ENCODE measurements around the gene PPP1R14C.
"Not testable (repeated sequence)": the region's sequence is repeated elsewhere in the genome, so short reads cannot be mapped to it uniquely, and the experiment has no call there.

Gene PPP1R14C

DNA sequence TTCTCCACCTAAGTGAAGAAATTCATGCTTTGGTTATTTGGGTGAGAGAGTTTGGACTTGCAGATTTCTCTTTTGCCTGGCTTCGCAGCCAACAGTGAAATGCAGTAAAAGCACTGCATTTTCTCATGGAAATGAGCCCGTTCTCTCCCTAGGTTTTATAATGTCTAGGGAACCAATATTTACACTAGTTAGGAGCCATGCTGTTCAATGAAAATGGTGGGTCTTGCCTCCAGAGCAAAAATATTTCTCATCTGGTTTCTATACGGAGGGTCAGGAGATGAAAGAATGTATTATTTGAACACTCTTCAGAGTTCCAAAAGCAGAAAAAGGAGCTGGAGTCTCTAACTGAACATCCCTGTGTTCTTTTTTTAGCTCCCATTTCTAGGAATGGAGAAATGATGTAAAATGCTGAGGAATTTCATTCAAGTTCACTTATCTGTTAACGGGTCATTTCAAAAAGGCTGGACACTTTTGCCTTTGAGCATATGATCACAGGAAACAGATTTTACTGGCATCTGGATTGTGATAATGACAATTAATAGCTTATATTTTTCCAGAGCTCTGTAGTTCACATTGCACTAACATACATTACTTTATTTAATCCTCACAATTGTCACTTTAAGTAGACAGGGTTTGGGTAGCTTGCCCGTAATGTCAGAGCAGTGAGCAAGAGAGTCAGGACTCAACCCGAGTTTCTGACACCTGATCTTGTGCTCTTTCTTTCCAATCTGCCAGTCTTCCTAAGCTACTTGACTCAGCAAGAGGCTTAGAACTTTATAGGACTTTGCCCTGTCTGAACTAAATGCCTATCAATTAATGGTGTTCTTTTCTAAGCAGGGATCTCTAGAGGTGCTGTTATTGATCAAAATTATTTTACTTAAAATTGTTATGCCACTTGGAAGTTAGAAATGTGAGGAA is 78.0 kb downstream of the PPP1R14C start:
- no peak for DNase-seq (ENCODE audit: low read depth)

DNA sequence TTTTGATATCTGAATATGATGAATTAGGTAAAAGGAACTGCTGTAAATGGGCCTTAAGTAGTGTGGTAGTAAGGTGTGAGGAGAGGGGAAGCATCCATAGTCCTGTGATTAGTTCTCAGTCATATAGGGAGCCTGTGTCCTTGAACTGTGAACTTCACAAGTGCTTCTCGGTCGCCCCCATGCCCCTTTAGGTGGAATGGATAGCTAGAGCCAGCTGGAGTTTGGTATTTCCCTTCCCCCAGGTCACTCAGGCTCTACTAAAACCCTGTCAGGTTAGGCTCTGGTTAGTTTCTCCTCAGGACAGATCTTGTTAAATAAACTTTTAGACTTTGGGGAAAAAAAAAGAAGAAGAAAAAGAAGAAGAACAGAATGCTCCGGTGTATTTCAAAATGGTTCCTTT is 82.0 kb downstream of the PPP1R14C start:
- no peak for DNase-seq (ENCODE audit: low read depth)

DNA sequence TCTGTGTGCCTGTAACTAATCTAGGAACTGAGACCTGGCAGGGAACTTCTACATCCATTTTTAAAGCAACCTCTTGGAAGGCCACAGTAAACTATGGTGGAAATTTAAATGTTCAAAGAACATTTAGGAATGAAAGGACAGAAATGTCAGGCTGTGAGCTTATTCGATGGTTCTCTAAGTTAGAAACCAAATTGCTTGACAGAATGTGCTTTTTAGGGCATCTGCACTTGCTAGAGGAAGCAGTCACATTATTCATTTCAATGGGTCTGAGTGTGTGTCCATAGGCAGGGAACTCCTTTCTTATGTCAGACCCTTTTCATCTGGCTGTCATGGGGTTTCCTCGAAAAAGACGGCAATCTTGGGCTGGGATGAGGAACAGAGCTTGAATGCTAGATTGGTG is 84.4 kb downstream of the PPP1R14C start:
- DNase-seq (ENCODE audit: low read depth) = no peak

DNA sequence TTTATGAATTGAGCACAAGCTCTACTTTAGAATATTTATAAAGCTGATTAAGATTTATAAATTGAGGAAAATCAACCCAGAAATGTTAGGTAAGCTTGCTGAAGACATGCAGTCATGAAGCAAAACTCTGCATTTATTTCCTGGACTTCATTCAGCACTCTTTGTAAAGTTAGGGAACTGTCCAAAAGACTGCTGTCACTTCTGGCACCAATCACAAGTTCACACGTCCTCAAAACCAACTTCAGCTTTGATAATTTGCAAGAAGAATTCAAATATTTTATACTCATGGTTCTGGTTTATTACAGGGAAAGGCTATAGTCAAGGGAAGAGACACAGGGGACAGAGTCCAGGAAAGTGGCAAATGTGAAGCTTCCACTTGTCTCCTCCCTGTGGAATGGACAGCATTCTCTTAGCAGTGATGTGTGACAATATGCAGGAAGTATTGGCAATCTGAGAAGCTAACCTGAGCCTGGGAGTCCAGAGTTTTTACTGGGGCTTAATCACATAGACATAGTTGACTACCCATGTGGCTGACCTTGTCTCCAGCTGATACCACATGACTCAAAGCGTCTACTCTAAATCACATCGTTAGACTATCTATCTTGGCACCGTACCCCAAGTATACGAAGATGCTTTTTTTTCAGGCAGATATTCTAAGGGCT is 85.4 kb downstream of the PPP1R14C start:
- DNase-seq (ENCODE audit: low read depth) = no peak

DNA sequence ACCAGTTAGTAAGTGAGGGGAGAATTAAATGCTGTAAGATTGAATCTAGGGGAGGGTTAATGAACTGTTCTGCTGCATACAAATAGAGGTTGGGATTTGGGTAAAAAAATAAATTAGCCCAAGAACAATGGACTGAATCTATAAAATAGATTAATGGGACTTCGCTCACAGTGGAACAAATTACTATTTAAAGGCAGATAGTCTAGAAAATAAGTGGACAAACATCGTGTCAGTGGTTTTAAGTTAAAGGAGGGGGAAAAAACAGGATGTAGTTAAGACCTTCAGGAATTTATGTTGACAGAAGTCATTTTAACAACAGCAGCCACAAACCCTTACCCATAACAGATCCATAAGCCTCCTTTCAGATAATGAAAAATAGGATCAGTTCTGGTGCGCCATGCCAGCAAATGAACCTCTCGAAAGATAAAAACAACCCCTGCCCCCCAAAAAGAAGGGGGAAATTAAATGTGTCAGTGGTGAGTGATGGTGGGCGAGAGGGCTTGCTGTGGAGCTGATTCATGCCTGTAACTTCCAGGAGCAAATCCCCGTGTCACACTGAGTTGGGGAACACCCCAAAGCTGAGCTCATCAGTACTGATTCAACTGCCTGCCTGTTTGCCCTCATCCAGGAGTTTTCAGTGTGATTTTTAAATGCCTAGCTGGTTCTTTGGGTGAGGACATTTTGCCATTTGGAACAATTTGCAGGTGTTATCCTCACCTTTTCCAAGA is 86.8 kb downstream of the PPP1R14C start:
- no peak for DNase-seq (ENCODE audit: low read depth)

DNA sequence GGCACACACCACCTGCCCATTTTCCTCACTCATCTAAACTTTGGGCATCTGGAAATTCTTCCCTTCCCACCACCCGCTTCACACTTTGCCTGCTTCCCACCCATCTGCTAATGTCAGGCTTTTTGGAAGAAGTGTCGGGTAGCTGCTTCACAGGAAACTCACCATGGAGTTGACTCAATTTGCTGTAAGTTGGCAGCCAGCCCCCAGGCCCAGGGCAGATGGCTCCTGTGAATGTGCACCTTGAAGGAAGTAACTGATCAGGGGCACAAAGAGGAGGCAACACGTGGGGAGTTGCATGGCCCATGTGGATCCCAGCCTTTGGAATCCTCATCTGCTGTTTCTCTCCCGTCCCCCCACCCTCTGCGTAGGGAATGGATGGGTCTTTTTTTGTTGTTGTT is 87.3 kb downstream of the PPP1R14C start:
- no peak for DNase-seq (ENCODE audit: low read depth)

DNA sequence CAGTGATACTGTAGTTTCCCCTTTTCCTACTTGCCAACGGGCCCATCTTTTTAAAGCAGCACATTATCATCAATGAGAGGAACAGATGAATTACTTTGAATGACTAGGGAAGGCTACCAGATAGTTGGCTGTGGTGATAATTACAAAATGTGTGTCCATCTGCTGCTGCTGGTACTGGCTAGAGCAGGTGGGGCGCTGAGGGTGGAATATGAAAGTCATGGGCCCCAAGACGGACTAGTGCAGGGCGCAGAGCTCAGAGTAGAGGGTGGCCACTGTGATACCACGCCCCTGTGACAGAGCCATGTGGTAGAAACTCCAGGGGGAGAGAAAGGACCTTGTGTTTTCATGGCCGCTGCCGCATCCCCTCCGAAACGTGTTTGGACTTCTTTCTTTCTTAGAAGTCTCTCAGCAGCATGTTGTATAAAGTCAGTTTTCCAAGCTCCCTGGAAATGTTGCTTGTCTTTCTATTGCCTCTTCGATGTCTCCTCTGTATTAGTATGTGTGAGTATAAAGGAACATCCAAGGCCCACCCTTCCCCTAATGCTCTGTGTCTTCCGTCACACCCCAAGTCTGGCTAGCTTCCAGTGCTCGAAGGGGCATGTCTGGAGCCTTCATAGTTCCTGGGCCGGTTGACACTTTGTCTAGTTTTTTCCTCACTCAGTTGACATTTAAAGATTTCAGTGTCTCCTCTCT is 88.1 kb downstream of the PPP1R14C start:
- DNase-seq (ENCODE audit: low read depth) = no peak

DNA sequence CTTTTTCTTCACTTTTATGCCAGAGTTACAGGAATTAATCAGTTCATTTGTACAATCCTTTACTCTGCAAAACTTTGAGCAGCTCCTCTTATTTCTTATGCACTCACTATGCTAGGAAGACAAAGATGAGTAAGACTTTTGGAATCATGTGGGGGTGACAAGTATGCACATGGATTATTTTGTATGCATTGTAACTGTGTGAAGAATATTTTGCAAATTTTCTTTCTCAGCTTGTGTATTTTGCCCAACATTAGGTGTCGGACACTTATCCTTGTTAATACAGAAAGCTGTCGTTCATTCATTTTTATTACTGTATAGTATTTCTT is 88.6 kb downstream of the PPP1R14C start:
- DNase-seq (ENCODE audit: low read depth) = no peak

DNA sequence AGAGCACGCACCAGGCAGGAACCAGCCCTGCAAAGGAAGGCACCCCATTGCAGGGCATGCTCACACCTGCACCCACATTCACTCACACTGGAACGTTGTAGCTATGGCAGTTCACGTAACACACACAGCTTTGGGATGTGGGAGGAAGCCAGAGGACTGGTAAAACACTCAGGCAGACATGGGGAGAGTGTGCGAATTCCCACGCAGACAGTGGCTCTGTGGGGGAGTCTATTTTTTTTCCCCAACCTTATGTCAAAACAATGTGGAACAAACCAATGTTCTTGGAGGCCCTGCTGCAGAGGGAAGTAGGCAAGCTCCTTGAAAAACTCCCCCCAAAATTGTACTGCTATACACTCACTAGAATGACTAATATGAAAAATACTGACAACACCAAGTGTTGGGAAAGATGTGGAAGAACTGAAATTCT is 91.0 kb downstream of the PPP1R14C start:
- no peak for DNase-seq (ENCODE audit: low read depth)

DNA sequence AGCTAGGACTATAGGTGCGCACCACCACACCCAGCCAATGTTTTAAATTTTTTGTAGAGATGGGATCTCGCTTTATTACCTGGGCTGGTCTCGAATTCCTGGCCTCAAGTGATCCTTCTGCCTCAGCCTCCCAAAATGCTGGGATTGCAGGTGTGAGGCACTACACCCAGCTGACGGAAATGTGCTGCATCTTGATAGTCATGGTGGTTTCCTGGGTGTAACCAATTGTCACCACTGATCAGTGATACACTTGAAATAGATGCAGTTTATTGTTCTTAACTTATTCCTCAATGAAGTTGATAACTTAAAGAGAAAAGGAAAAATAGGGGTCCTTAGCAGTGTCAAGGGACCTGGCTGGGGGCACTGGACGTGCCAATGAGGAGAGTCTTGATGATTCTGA is 92.4 kb downstream of the PPP1R14C start:
- DNase-seq (ENCODE audit: low read depth) = no peak

DNA sequence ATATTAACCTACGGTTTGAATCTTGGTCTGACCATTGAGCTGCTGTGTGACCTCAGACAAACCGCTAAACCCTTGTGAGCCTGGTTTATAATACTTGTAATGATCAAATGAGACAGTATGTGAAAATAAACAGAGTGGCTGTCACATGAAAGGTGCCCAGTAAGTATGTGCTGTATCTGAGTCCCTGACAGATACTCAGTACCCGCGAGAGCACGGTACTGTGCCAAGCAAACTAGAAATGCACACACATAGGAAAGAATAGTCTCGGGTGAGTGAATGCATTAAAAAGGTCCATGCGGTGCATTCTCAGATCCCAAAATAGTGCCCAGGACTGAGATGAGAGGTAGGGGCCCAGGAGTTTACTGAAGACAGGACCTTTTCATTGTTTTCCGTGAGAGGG is 93.3 kb downstream of the PPP1R14C start:
- no peak for DNase-seq (ENCODE audit: low read depth)

DNA sequence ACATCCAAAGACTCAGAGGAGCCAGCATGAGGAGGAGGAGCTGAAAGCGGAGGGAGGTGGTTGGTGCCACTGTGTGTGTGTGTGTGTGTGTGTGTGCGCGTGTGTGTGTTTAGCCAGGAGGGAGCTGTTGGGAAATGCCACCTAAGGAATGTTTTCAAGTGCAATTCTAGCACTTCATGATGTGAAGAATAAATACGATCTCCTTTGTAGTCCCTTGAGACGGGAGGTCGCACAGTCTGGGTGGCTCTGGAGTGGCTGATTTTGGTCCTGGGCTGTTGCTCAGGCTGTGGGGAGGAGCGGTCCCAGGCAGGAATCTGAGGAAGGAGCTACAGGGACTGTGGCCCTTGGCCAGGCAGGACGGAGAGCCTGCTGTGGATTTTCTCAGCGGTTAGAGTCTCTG is 93.7 kb downstream of the PPP1R14C start:
- DNase-seq (ENCODE audit: low read depth) = no peak

DNA sequence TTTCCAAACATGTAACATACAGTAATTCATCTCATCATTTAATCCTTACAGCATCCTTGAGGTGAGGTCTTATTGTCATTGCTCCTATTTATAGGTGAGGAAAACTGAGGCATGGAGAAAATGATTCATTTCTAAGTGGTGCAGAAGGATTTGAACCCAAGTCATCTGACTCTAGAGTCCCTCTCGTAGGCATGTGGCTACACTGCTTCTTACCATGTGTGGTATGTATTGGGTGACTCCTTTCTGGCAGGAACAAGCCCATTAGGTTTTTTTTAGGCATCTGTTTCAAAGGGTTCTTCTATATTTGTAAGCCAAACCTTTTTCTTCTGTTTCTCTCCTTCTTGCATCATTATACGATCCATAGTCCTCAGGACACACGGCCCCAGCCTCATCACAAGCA is 94.8 kb downstream of the PPP1R14C start:
- DNase-seq (ENCODE audit: low read depth) = no peak

DNA sequence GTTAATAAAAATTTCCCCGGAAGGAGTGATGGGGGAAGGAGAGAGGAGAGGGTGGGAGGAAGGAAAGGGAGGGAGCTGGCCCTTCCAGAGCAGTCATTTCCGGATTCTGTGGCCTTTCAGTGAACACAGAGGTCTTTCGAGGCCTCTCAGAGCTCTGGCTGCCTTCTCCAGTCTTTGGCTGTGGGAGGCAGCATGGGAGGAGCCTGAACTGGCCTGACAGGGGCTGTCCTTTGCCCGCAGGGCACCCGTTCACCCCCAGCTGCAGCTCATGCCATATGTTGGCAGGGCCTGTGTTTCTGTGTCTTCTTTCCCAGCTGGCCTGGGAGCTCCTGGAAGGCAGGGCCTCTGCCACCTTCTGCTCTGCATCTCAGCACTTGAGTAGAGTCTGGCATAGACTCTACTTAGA is 95.5 kb downstream of the PPP1R14C start:
- no peak for DNase-seq (ENCODE audit: low read depth)

DNA sequence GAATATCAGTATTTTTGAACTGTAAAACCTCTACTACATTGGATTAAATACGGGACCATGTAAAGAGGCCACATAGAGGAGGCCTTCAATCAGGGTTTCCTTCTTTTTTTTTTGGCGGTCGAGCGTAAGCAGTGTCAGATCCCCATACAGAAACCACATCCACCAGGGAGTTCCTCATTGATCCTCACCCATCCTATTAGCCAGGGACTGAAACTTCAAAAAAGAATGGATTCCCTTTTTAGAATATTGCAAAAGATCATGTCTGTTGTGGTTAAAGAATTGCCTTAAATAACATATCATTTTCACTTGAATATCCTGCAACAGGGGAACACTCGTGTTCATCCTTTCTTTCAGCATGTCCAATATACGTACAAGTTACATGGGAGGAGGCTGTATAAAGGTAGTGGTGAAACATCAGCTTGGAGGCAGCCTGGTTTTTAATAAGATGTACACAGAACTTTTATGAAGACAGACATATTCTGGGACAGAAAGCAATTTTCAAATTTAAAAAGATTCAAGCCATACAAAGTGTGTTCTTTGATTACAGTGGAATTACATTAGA is 96.1 kb downstream of the PPP1R14C start:
- no peak for DNase-seq (ENCODE audit: low read depth)

DNA sequence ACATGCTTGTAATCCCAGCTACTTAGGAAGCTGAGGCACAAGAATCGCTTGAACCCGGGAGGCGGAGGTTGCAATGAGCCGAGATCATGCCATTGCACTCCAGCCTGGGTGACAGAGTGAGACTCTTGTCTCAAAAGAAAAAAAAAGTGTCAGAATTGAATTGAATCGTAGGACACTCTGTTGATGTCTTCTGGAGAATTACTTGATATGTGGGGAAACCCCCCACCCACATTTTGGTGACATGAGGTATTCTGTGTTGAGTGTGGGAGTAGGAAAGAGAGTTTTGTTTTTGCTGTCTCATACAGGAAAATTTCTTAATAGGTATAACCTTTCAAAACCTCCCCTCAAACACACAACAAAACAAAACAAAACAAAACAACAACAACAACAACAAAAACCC is 98.9 kb downstream of the PPP1R14C start:
- DNase-seq (ENCODE audit: low read depth) = not testable (repeated sequence)

DNA sequence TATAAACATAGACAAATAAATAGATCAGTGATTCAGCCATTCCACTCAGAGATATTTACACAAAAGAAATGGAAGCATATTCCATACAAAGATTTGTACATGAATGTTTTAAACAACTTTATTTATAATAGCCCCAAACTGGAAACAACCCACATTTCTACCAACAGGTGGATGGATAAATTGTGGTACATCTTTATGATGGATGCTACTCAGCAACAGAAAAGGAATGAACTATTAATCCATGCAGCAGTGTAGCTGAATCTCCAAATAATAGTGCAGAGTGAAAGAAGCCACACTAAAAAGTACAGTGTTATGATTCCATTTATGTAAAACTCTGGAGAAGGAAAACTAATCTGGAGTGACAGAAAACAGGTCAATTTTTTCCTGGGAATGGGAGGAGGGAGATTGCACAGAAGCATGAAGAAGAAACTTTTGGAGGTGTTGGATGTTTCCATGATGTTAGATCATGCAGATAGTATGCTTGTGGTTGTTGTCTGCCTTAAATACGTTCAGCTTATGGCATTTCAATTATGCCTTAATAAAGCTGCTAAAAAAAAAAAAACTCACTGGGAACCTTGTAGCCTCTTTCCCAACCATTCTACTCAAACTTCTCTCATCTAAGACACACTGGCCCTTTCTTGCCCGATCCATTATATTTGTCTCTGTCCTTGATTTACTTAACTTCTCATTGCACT is 100.9 kb downstream of the PPP1R14C start:
- no peak for DNase-seq (ENCODE audit: low read depth)

DNA sequence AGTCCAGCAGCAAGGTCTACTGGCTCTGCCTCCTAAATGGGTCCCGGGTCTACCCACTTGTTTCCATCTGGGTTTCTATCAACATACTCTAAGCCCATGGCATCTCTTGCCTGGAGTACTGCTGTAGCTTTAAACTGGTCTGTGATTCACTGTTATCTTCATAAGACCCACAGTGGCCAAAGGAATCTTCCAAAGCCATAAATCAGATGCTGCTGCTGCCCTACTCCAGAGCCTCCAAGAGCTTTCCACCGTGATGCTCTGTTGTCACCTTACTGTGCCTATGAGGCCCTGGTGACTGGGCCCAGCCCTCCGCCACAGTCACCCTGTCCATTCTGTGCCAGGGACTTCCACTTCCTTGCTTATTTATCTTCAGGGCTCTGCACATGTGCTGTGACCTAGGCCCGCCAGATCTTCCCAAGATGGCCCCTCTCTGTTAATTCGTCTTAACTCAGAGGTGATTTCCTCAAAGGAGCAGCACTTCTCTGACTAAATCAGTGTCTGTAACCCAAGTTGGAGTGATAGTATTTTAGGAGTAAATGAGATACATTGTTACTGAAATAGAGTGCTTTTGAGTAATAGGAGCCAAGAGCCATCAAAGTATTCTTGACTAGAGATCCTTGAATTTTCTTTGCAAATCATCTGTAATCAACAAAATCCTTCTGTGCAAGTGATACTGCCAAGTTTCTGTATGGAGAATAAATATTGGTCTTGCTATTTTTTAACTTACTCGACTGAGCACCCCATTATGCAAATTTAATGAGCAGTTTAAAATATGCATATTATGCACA is 102.5 kb downstream of the PPP1R14C start:
- no peak for DNase-seq (ENCODE audit: low read depth)

DNA sequence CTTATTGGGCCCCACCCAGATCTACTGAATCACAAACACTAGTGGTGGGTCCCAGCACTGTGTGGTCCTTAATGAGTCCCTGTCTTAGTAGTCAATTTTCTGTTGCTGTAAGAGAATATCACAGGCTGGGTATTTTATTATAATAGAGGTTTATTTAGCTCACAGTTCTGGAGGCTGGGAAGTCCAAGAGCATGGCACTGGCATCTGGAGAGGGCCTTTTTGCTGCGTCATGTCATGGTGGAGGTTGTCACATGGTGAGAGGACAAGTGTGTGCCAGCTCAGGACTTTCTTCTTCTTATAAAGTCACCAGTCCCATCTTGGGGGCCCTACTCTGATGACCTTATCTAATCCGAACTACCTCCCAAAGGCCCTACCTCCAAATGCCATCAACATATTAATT is 105.0 kb downstream of the PPP1R14C start:
- no peak for DNase-seq (ENCODE audit: low read depth)

DNA sequence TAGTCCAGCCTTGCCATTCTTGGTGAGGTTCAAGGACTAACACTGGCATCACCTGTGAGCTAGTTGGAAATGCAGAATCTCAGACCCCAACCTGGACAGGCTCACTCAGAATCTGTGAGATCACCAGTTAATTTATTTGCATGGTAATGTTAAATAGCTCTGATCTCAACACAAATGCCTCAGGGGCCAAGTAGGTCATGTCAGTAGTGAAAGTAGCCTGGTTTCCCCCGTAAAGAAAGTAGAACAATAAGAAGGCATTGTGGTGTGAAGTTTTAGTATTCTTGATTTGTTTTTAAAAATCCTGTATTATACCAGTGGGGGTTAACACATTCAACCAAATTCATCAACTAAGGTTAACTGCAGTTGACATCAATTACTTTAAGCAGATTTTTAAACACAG is 105.5 kb downstream of the PPP1R14C start:
- no peak for DNase-seq (ENCODE audit: low read depth)

DNA sequence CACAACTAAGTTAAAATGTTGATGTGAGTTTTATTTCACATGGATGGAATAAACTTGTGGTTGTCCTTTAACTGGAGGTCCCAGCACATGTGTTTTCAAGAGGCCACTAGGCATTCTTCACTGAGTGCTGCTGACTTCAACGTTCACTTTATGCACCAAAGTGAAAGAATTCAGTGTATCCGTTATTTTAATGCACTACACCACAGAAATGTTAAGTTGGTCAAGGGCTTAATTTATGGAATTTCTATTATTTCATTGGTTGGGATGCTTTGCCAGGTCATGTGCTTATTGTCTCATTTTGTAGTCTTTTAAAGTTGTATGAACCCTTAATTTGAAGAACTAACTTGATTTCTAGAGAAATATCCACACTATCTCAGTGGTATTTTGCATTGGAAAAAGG is 106.4 kb downstream of the PPP1R14C start:
- no peak for DNase-seq (ENCODE audit: low read depth)
